GM21423 (cell line): ENCODE results near the gene PPM1J.
"Not testable (repeated sequence)": the region's sequence is repeated elsewhere in the genome, so short reads cannot be mapped to it uniquely, and the experiment has no call there.

Experiments used
- ATAC-seq: cut with Tn5 transposase; IDR thresholded peaks from one replicate; pipeline ENCODE4 v1.9.1; 2021; ENCODE audit warnings: mild to moderate bottlenecking, moderate library complexity; ENCODE audit not compliant: unreplicated experiment

Gene PPM1J

GRCh38 chr1:112715264-112716053 is at the start of gene PPM1J:
TSS of gene PPM1J (minus strand) at chr1:112715332. CDS start at chr1:112715301, 31 bp downstream.
- ATAC-seq: peak; percentile 77

GRCh38 chr1:112762541-112763500 is 47.7 kb upstream of the PPM1J start:
- ATAC-seq: no peak

- no peak for ATAC-seq
Observed at GRCh38 chr1:112761714-112762480, 46.8 kb upstream of the PPM1J start.

GRCh38 chr1:112759228-112759627 is 44.1 kb upstream of the PPM1J start:
- no peak for ATAC-seq

GRCh38 chr1:112754116-112754628 is 39.0 kb upstream of the PPM1J start:
- no peak for ATAC-seq

GRCh38 chr1:112748396-112748795 is 33.3 kb upstream of the PPM1J start:
- ATAC-seq: no peak

- no peak for ATAC-seq
Observed at GRCh38 chr1:112744009-112744578, 29.0 kb upstream of the PPM1J start.

GRCh38 chr1:112743174-112744008 is 28.3 kb upstream of the PPM1J start:
- no peak for ATAC-seq

- no peak for ATAC-seq
Observed at GRCh38 chr1:112737573-112737972, 22.4 kb upstream of the PPM1J start.

- no peak for ATAC-seq
Observed at GRCh38 chr1:112735752-112736151, 20.6 kb upstream of the PPM1J start.

GRCh38 chr1:112731451-112731850 is 16.3 kb upstream of the PPM1J start:
- no peak for ATAC-seq

- ATAC-seq: no peak
Observed at GRCh38 chr1:112729909-112730308, 14.8 kb upstream of the PPM1J start.

GRCh38 chr1:112729011-112729410 is 13.9 kb upstream of the PPM1J start:
- not testable (repeated sequence) for ATAC-seq

- not testable (repeated sequence) for ATAC-seq
Observed at GRCh38 chr1:112728306-112728971, 13.3 kb upstream of the PPM1J start.

GRCh38 chr1:112727716-112728115 is 12.6 kb upstream of the PPM1J start:
- no peak for ATAC-seq

- not testable (repeated sequence) for ATAC-seq
Observed at GRCh38 chr1:112724240-112724639, 9.1 kb upstream of the PPM1J start.

GRCh38 chr1:112723511-112723839 is 8.3 kb upstream of the PPM1J start:
- no peak for ATAC-seq

GRCh38 chr1:112722601-112723510 is 7.7 kb upstream of the PPM1J start:
- no peak for ATAC-seq
